ENCODE results near the gene CCDC24. TPM values are rescaled to one million over a fixed set of nuclear protein-coding genes. Genes with fewer than 3 reads are reported as not detected.

Gene CCDC24
- total and polyA plus RNA-seq, 2 of the 4 experiments (the other 2 are of a cell fraction), result 1.4 to 4.6 TPM

GRCh38 chr1:43984855-43985254, 6.5 kb upstream of the CCDC24 start:
- H3K79me1 ChIP-seq (ENCODE audit: low read depth in 1 of 2, low read length in 2 of 2), result peaks cover 24 to 53% of the 10 kb centered on the region in 2 experiments
- H3K4me3 ChIP-seq (ENCODE audit: insufficient read depth, low read depth, low read length), result no peak overlapping the region
- H2AK9ac ChIP-seq (replicated peaks; ENCODE audit: low read depth, low read length, poor library complexity), result no peak overlapping the region
- no peak overlapping the region for H3K18ac ChIP-seq (ENCODE audit: low read depth, low read length)
- peaks cover 38% of the 10 kb centered on the region for H3K9me1 ChIP-seq (ENCODE audit: insufficient read depth, low read length)
- no peak overlapping the region for H4K91ac ChIP-seq (ENCODE audit: insufficient read depth, low read depth, low read length)
- H4K20me1 ChIP-seq (ENCODE audit: insufficient read depth, low read length), result peaks cover 44% of the 10 kb centered on the region
- H3K9ac ChIP-seq (ENCODE audit: low read depth, low read length), result no peak overlapping the region
- ATAC-seq (ENCODE audit: low read depth) (no peak), DNase-seq (no peak)
- no peak overlapping the region for H2BK120ac ChIP-seq (ENCODE audit: low read depth, low read length)
- TF ChIP-seq SMC3 (IDR thresholded peaks at IDR 0.05; ENCODE audit: low read depth, low read length), result no peak
- no peak overlapping the region for H3K14ac ChIP-seq (replicated peaks; ENCODE audit: low read depth, low read length)
- peaks cover 20% of the 10 kb centered on the region for H3K4me1 ChIP-seq (ENCODE audit: control insufficient read depth, insufficient read depth, low read length)
- H2BK20ac ChIP-seq (ENCODE audit: low read depth, low read length), result no peak overlapping the region
- no peaks in the 10 kb centered on the region for H3K9me3 ChIP-seq (ENCODE audit: control insufficient read depth, insufficient read depth, low read length)
- H3K27me3 ChIP-seq (ENCODE audit: control insufficient read depth, insufficient read depth, low read length), result no peaks in the 10 kb centered on the region
- BruUV-seq (replicated peaks), result no TSS peak
- H3K56ac ChIP-seq (ENCODE audit: extremely low read depth, insufficient read depth, low read length), result no peak overlapping the region
- WGBS, 2 experiments (ENCODE audit: extremely low coverage in 2 of 2, insufficient read length in 1 of 2), result 100% methylated on average over 8 of the region's 16 CpGs; no CpG with 5 or more reads in 1 of the 2 experiments
- intact Hi-C loops (cut with micrococcal nuclease) (no loop called here), dilution Hi-C loops (cut with HindIII; ENCODE audit: low sequenced_read_pairs, unreplicated experiment) (no loop called here), in situ Hi-C loops (cut with MboI; ENCODE audit: low sequenced_read_pairs) (no loop called here)
- no peak overlapping the region for H3K4ac ChIP-seq (ENCODE audit: low read depth, low read length)
- no peak overlapping the region for H2BK5ac ChIP-seq (ENCODE audit: low read depth, low read length, poor library complexity, severe bottlenecking)
- no peak overlapping the region for H2BK15ac ChIP-seq (ENCODE audit: low read depth, low read length)
- no peak overlapping the region for H2AK5ac ChIP-seq (ENCODE audit: low read depth, low read length)
- CTCF ChIA-PET, result no interaction called here
- H3K36me3 ChIP-seq (ENCODE audit: control insufficient read depth, insufficient read depth, low read length), result peaks cover 35% of the 10 kb centered on the region
- H4K8ac ChIP-seq (ENCODE audit: low read depth in 2 of 2, low read length in 2 of 2), result no peak overlapping the region
- H2AFZ ChIP-seq (replicated peaks; ENCODE audit: low read length, poor library complexity), result no peak overlapping the region
- no peak overlapping the region for H3K23ac ChIP-seq (ENCODE audit: low read depth, low read length)
- POLR2A ChIA-PET (ENCODE audit: unreplicated experiment), result no interaction called here
- no peak overlapping the region for H4K5ac ChIP-seq (ENCODE audit: low read depth, low read length)
- H3K27ac ChIP-seq (ENCODE audit: insufficient read depth, low read length), result no peak overlapping the region
- H3K4me2 ChIP-seq (ENCODE audit: low read depth, low read length), result no peak overlapping the region
